ENCODE data around the gene GXYLT2.

Gene GXYLT2

GRCh38 chr3:72932416-72932815 is 44.6 kb downstream of the GXYLT2 start:
- DNase-seq (ENCODE audit: low read depth): no peak

GRCh38 chr3:72938471-72939265 is 50.8 kb downstream of the GXYLT2 start:
- peak; percentile 33 for TF ChIP-seq CTCF (IDR thresholded peaks at IDR 0.05; ENCODE audit: insufficient read depth, low read depth, low read length, missing control alignments)
- peak; percentile 65 for DNase-seq (ENCODE audit: low read depth)
- no peak overlapping the region for H3K4me3 ChIP-seq (ENCODE audit: low read depth, low read length)

More at GRCh38 chr3:72932416-72932815, 44.6 kb downstream of the GXYLT2 start:
- TF ChIP-seq CTCF (IDR thresholded peaks at IDR 0.05; ENCODE audit: insufficient read depth, low read depth, low read length, missing control alignments): no peak
- no peak overlapping the region for H3K4me3 ChIP-seq (ENCODE audit: low read depth, low read length)

- DNase-seq (ENCODE audit: low read depth): no peak
- TF ChIP-seq CTCF (IDR thresholded peaks at IDR 0.05; ENCODE audit: insufficient read depth, low read depth, low read length, missing control alignments): no peak
- H3K4me3 ChIP-seq (ENCODE audit: low read depth, low read length): no peak overlapping the region
These were observed 53.4 kb downstream of the GXYLT2 start for GRCh38 chr3:72941245-72941644.

GRCh38 chr3:72942427-72942826 is 54.6 kb downstream of the GXYLT2 start:
- TF ChIP-seq CTCF (IDR thresholded peaks at IDR 0.05; ENCODE audit: insufficient read depth, low read depth, low read length, missing control alignments): no peak
- H3K4me3 ChIP-seq (ENCODE audit: low read depth, low read length): no peak overlapping the region
- DNase-seq (ENCODE audit: low read depth): no peak

- H3K4me3 ChIP-seq (ENCODE audit: low read depth, low read length): no peak overlapping the region
- no peak for DNase-seq (ENCODE audit: low read depth)
- TF ChIP-seq CTCF (IDR thresholded peaks at IDR 0.05; ENCODE audit: insufficient read depth, low read depth, low read length, missing control alignments): no peak
These were observed 56.9 kb downstream of the GXYLT2 start for GRCh38 chr3:72944696-72945095.

GRCh38 chr3:72947715-72948490 is 60.1 kb downstream of the GXYLT2 start:
- TF ChIP-seq CTCF (IDR thresholded peaks at IDR 0.05; ENCODE audit: insufficient read depth, low read depth, low read length, missing control alignments): no peak
- no peak for DNase-seq (ENCODE audit: low read depth)
- H3K4me3 ChIP-seq (ENCODE audit: low read depth, low read length): no peak overlapping the region
